OCI-LY1 (cell line): Measurements from ENCODE around the gene NME9.

Experiments
- H2AFZ ChIP-seq: fragments of 200-600 bp; sonication (generic), shearing (Covaris generic); 2 replicates; pipeline ENCODE4 v1.6.0; 2014; ENCODE audit warnings: antibody characterized with exemption, mild to moderate bottlenecking, low read length
- H3F3A ChIP-seq: fragments of 200-600 bp; sonication (generic), shearing (Covaris generic); 2 replicates; pipeline ENCODE4 v1.6.0; 2014; ENCODE audit warnings: mild to moderate bottlenecking, antibody characterized with exemption, low read length, moderate library complexity; ENCODE audit not compliant: insufficient read depth
- H3K27ac ChIP-seq: fragments of 200-600 bp; sonication (generic); 2 replicates; pipeline ENCODE4 v1.5.1; 2014; ENCODE audit warnings: low read length, mixed run types, mild to moderate bottlenecking, low read depth; ENCODE audit not compliant: poor library complexity, severe bottlenecking
- H3K27me3 ChIP-seq: fragments of 200-600 bp; sonication (generic); 2 replicates; pipeline ENCODE4 v1.6.0; 2014; ENCODE audit warnings: antibody characterized with exemption, mild to moderate bottlenecking, low read length, moderate library complexity; ENCODE audit not compliant: insufficient read depth
- H3K36me3 ChIP-seq: fragments of 200-600 bp; sonication (generic); 2 replicates; pipeline ENCODE4 v1.6.1; 2014; ENCODE audit warnings: mild to moderate bottlenecking, antibody characterized with exemption, low read length, moderate library complexity, mixed read lengths; ENCODE audit not compliant: insufficient read depth
- H3K4me1 ChIP-seq: fragments of 200-600 bp; sonication (generic); 2 replicates; pipeline ENCODE4 v1.5.1; 2014; ENCODE audit warnings: mild to moderate bottlenecking, low read length, moderate library complexity; ENCODE audit not compliant: insufficient read depth, severe bottlenecking
- H3K4me2 ChIP-seq: fragments of 200-600 bp; sonication (generic), shearing (Covaris generic); 2 replicates; pipeline ENCODE4 v1.6.1; 2014; ENCODE audit warnings: low read length
- H3K4me3 ChIP-seq: fragments of 200-600 bp; sonication (generic); 2 replicates; pipeline ENCODE4 v1.5.1; 2014; ENCODE audit warnings: low read length, low read depth, mild to moderate bottlenecking, mixed read lengths; ENCODE audit not compliant: poor library complexity, severe bottlenecking
- H3K79me2 ChIP-seq: fragments of 200-600 bp; shearing (Covaris generic); 2 replicates; pipeline ENCODE4 v1.6.1; 2016; ENCODE audit warnings: mixed run types, low read length, mixed read lengths; ENCODE audit not compliant: insufficient read depth
- H3K9ac ChIP-seq: fragments of 200-600 bp; sonication (generic), shearing (Covaris generic); 2 replicates; pipeline ENCODE4 v1.6.1; 2014; ENCODE audit warnings: mild to moderate bottlenecking, low read length, mixed read lengths
- H3K9me2 ChIP-seq: fragments of 200-600 bp; sonication (generic), shearing (Covaris generic); 2 replicates; pipeline ENCODE4 v1.6.1; 2014; ENCODE audit warnings: low read depth, mild to moderate bottlenecking, low read length, mixed read lengths
- H3K9me3 ChIP-seq: fragments of 200-600 bp; shearing (Covaris generic); 2 replicates; pipeline ENCODE4 v1.6.1; 2014; ENCODE audit warnings: low read length, mixed read lengths
- H4K20me1 ChIP-seq: fragments of 200-600 bp; sonication (generic), shearing (Covaris generic); 2 replicates; pipeline ENCODE4 v1.6.0; 2016; ENCODE audit warnings: mild to moderate bottlenecking, low read length; ENCODE audit not compliant: insufficient read depth
- EZH2 ChIP-seq: fragments of 200-600 bp; sonication (generic), shearing (Covaris generic); IDR thresholded peaks from 2 replicates; pipeline ENCODE4 v1.8.0; 2017; ENCODE audit warnings: borderline replicate concordance, mixed run types, mild to moderate bottlenecking, antibody characterized with exemption, low read length, moderate library complexity, mixed read lengths
- TF ChIP-seq, protein P1 (sequence below): fragments of 200-600 bp; sonication (generic), shearing (Covaris generic); IDR thresholded peaks from 2 replicates; pipeline ENCODE4 v1.5.1; 2017; ENCODE audit warnings: mild to moderate bottlenecking, antibody characterized with exemption, low read length, moderate library complexity, mixed read lengths

The NME9 gene

DNA sequence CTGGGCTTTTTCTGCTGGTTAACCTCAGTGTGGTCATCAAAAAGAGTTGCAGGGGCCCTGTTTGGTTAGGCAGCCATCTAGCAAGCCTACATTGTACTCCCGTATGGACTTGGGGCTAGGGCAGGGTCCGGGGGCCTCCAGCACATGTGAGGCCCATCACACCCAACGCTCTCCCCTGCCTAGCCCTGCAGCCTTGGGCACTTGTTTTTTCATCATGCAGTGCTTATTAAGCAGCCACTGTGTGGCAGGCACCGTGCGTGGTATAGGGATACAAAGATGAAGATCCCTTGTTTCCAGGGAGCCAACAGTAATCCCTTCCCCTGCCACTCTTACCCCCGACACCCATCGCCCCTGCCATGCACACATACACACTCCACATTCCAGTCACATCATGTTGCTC is 32.9 kb upstream of the NME9 start:
- Histone ChIP-seq H3K4me3 (no peak overlapping the region), H3K9ac (no peak overlapping the region), H3K4me2 (no peak overlapping the region), H3K9me3 (no peaks in the 10 kb centered on the region), H3K27ac (no peak overlapping the region), H3K4me1 (no peaks in the 10 kb centered on the region), H3K36me3 (no peaks in the 10 kb centered on the region), H4K20me1 (no peaks in the 10 kb centered on the region), H3K27me3 (peaks cover 4% of the 10 kb centered on the region; the same call in 1 of the 2 replicates), H3K79me2 (no peaks in the 10 kb centered on the region), H2AFZ (no peak overlapping the region), H3F3A (no peaks in the 10 kb centered on the region), H3K9me2 (no peaks in the 10 kb centered on the region)
- TF ChIP-seq EZH2, result no peak
- TF ChIP-seq, protein P1, sequence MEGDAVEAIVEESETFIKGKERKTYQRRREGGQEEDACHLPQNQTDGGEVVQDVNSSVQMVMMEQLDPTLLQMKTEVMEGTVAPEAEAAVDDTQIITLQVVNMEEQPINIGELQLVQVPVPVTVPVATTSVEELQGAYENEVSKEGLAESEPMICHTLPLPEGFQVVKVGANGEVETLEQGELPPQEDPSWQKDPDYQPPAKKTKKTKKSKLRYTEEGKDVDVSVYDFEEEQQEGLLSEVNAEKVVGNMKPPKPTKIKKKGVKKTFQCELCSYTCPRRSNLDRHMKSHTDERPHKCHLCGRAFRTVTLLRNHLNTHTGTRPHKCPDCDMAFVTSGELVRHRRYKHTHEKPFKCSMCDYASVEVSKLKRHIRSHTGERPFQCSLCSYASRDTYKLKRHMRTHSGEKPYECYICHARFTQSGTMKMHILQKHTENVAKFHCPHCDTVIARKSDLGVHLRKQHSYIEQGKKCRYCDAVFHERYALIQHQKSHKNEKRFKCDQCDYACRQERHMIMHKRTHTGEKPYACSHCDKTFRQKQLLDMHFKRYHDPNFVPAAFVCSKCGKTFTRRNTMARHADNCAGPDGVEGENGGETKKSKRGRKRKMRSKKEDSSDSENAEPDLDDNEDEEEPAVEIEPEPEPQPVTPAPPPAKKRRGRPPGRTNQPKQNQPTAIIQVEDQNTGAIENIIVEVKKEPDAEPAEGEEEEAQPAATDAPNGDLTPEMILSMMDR, result no peak

DNA sequence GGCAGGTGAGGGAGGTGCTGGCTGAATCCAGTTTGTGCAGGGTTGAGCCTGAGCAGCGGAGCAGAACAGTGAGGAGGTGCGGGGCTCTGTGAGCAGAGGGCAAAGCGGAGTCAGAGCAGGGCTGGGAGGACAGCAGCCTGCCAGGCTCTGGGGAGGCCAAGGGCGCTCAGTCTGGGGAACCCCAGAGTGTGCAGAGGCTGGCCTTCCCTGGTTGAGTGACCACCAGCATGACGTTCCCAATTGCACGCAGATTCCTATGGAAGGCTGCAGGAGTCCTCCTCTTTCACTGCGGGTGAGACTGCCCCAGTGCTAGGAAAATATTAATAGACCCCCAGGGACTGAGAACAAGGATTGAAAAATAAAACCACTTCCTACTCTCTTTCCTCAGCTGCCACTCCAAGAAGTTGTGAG is 31.9 kb upstream of the NME9 start:
- Histone ChIP-seq H3K9me2 (no peaks in the 10 kb centered on the region), H3K4me3 (no peak overlapping the region), H3K4me1 (no peaks in the 10 kb centered on the region), H3F3A (no peaks in the 10 kb centered on the region), H3K9me3 (no peaks in the 10 kb centered on the region), H3K9ac (no peak overlapping the region), H3K27me3 (peaks cover 4% of the 10 kb centered on the region; the same call in 1 of the 2 replicates), H3K36me3 (no peaks in the 10 kb centered on the region), H2AFZ (no peak overlapping the region), H3K4me2 (no peak overlapping the region), H4K20me1 (no peaks in the 10 kb centered on the region), H3K79me2 (no peaks in the 10 kb centered on the region), H3K27ac (no peak overlapping the region)
- TF ChIP-seq EZH2, result no peak
- TF ChIP-seq, protein P1, result no peak

DNA sequence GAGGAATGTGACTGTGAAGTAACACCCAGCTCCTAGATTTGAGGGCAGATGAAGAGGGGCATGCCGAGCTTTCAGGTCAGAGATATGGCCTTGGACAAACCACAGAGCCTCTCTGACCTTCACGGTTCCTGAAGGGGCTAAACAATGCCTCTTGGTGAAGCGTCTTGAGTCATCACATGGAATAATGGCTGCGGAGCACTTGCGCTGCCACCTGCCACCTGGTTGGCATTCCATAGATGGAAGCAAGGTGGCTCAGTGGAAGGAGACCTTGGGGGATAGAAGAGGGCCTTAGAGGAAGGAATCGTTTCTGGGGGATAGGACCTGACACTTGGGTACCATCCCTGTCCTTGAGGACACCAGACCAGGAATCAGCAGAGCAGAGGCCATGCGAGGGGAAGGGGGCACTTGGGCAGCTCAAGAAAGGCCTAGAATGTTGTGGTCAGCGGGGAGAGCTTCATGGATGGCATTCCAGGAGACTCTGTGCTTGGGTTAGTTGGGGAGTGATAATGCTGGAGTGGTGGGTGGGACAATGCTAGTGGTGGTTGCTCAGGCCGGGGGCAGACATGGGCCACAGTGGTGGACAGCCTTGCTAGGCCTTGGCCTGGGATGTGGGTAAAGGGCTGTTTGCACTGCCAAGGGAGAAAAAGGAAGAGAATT is 31.3 kb upstream of the NME9 start:
- no peaks in the 10 kb centered on the region for H3F3A ChIP-seq
- H3K4me1 ChIP-seq, result no peaks in the 10 kb centered on the region
- no peak overlapping the region for H3K4me2 ChIP-seq
- no peaks in the 10 kb centered on the region for H3K9me2 ChIP-seq
- peaks cover 6% of the 10 kb centered on the region; the same call in 1 of the 2 replicates for H3K27me3 ChIP-seq
- no peak for TF ChIP-seq EZH2
- TF ChIP-seq, protein P1, result no peak
- H2AFZ ChIP-seq, result no peak overlapping the region
- no peaks in the 10 kb centered on the region for H3K9me3 ChIP-seq
- no peaks in the 10 kb centered on the region for H3K36me3 ChIP-seq
- H3K4me3 ChIP-seq, result no peak overlapping the region
- H3K27ac ChIP-seq, result no peak overlapping the region
- H4K20me1 ChIP-seq, result no peaks in the 10 kb centered on the region
- no peaks in the 10 kb centered on the region for H3K79me2 ChIP-seq
- no peak overlapping the region for H3K9ac ChIP-seq
